ENCODE data around the gene EPB41L2.
A peak's percentile ranks its signal among the peaks of the same experiment; 100 is the strongest.

The EPB41L2 gene

DNA sequence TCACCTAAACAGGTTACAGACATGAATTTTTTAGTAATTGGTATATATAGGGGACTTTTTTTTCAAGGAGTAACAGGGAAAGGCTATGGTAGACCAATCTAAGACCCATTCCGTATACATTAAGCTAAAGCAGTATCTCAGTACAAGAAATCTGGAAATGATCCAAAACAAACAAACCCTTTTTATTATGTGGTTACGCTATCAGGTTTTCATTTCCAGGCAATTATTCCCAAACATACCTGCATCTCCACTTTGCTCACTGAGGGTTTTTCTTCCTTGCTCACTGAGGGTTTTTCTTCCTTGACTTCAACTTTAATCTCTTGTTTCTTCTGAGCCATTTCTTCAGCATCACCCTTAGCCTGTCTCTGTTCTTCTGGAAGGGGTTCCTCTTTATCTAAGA, 107.3 kb downstream of the EPB41L2 start:
- Histone ChIP-seq H3K4me3 (ENCODE audit: low read depth, low read length) (no peak overlapping the region), H3K36me3 (replicated peaks) (no peaks in the 10 kb centered on the region), H3K27me3 (replicated peaks) (no peaks in the 10 kb centered on the region), H3K27ac (no peak overlapping the region)
- DNase-seq: no peak
- TF ChIP-seq, protein P1, sequence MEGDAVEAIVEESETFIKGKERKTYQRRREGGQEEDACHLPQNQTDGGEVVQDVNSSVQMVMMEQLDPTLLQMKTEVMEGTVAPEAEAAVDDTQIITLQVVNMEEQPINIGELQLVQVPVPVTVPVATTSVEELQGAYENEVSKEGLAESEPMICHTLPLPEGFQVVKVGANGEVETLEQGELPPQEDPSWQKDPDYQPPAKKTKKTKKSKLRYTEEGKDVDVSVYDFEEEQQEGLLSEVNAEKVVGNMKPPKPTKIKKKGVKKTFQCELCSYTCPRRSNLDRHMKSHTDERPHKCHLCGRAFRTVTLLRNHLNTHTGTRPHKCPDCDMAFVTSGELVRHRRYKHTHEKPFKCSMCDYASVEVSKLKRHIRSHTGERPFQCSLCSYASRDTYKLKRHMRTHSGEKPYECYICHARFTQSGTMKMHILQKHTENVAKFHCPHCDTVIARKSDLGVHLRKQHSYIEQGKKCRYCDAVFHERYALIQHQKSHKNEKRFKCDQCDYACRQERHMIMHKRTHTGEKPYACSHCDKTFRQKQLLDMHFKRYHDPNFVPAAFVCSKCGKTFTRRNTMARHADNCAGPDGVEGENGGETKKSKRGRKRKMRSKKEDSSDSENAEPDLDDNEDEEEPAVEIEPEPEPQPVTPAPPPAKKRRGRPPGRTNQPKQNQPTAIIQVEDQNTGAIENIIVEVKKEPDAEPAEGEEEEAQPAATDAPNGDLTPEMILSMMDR (IDR thresholded peaks at IDR 0.05; ENCODE audit: low read depth, low read length, missing control alignments): no peak
- in situ Hi-C loops (cut with HindIII; ENCODE audit: low pct_ligation_motif_present, low sequenced_read_pairs): no loop called here

DNA sequence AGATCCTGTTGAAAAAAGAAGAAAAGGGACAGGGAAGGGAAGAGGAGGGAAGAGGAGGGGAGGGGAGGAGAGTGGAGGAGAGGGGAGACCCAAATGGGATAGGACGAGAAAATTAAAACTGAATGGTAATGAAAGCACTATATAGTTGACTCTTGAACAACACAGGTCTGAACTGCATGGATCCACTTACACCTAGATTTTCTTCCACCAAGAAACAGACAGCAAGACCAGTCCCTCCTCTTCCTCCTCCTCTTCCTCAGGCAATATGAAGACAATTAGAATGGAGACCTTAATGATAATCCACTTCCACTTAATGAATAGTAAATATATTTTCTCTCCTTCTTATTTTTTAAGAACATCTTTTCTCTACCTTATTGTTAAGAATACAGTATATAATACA, 113.5 kb downstream of the EPB41L2 start:
- in situ Hi-C loops (cut with HindIII; ENCODE audit: low pct_ligation_motif_present, low sequenced_read_pairs): no loop called here
- Histone ChIP-seq H3K27ac (no peak overlapping the region), H3K27me3 (replicated peaks) (no peaks in the 10 kb centered on the region), H3K36me3 (replicated peaks) (no peaks in the 10 kb centered on the region), H3K4me3 (ENCODE audit: low read depth, low read length) (no peak overlapping the region)
- DNase-seq: no peak
- TF ChIP-seq, protein P1 (IDR thresholded peaks at IDR 0.05; ENCODE audit: low read depth, low read length, missing control alignments): no peak

- TF ChIP-seq, protein P1 (IDR thresholded peaks at IDR 0.05; ENCODE audit: low read depth, low read length, missing control alignments): no peak
- in situ Hi-C loops (cut with HindIII; ENCODE audit: low pct_ligation_motif_present, low sequenced_read_pairs): no loop called here
- H3K27me3 ChIP-seq (replicated peaks): no peaks in the 10 kb centered on the region
- H3K36me3 ChIP-seq (replicated peaks): no peaks in the 10 kb centered on the region
- H3K27ac ChIP-seq: no peak overlapping the region
- H3K4me3 ChIP-seq (ENCODE audit: low read depth, low read length): no peak overlapping the region
- DNase-seq: no peak
Observed at GRCh38 chr6:130947464-130947863, 115.6 kb downstream of the EPB41L2 start.

- no peak overlapping the region for H3K4me3 ChIP-seq (ENCODE audit: low read depth, low read length)
- H3K27ac ChIP-seq: peak overlapping the region; percentile 52
- in situ Hi-C loops (cut with HindIII; ENCODE audit: low pct_ligation_motif_present, low sequenced_read_pairs): no loop called here
- no peak for DNase-seq
- H3K27me3 ChIP-seq (replicated peaks): no peaks in the 10 kb centered on the region
- TF ChIP-seq, protein P1 (IDR thresholded peaks at IDR 0.05; ENCODE audit: low read depth, low read length, missing control alignments): no peak
- no peaks in the 10 kb centered on the region for H3K36me3 ChIP-seq (replicated peaks)
Observed at GRCh38 chr6:130946076-130946475, 117.0 kb downstream of the EPB41L2 start.

DNA sequence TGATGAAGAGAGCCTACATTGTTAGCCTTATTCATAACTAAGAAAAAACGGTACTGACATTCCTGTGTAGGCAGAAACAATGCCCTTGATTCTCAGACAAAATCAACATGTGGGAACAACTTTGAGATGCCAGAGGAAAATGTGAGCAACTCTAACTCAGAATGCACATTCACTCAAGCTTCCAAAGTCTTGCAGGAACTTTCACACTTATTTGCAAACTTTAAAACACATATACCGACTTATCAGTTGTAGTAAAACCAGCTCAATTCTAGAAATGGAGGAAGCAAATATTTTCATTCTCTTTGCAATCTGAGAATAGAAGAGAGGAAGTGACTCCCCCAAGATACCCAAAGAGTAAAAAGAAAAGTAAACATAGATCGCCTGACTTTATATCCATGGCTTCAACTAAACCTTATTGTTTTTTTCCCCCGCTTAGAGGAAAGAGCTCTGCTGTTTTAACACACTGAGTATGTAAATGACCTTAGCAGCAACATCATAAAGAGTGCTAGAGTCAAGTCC, 117.6 kb downstream of the EPB41L2 start:
- Histone ChIP-seq H3K4me3 (ENCODE audit: low read depth, low read length) (no peak overlapping the region), H3K36me3 (replicated peaks) (no peaks in the 10 kb centered on the region), H3K27ac (peak overlapping the region; percentile 52), H3K27me3 (replicated peaks) (no peaks in the 10 kb centered on the region)
- TF ChIP-seq, protein P1 (IDR thresholded peaks at IDR 0.05; ENCODE audit: low read depth, low read length, missing control alignments): no peak
- in situ Hi-C loops (cut with HindIII; ENCODE audit: low pct_ligation_motif_present, low sequenced_read_pairs): no loop called here
- no peak for DNase-seq

DNA sequence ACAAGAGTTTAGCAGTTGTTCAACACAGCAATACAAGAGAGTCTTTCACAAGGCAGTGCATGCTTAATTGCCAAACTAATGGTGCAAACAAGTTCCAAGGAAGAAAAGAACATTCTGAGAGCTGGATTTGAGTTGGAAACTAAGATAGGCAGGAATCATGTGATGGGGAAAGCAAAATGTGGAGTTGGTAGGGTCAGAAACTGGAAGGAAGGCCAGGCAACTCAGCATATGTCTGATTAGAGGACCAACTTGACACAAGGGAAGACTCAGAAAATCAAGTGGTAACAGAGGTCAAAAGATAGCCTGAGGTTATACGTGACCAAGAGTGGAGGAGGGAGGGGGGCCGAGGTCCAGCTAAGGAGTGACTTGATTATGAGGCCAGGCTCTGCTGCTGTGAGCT, 118.6 kb downstream of the EPB41L2 start:
- Histone ChIP-seq H3K36me3 (replicated peaks) (no peaks in the 10 kb centered on the region), H3K27me3 (replicated peaks) (no peaks in the 10 kb centered on the region), H3K27ac (no peak overlapping the region), H3K4me3 (ENCODE audit: low read depth, low read length) (no peak overlapping the region)
- TF ChIP-seq, protein P1 (IDR thresholded peaks at IDR 0.05; ENCODE audit: low read depth, low read length, missing control alignments): no peak
- DNase-seq: no peak
- in situ Hi-C loops (cut with HindIII; ENCODE audit: low pct_ligation_motif_present, low sequenced_read_pairs): no loop called here

All from brain microvascular endothelial cell (primary cell).